H9 (cell line): ENCODE measurements around the gene HCFC1. TPM values are rescaled to one million over a fixed set of nuclear protein-coding genes. Genes with fewer than 3 reads are reported as not detected.
A peak's percentile ranks its signal among the peaks of the same experiment; 100 is the strongest.

Source experiments
- DNase-seq: peaks from one replicate; pipeline ENCODE4 v3.0.0-alpha.2; 2017
- H2AFZ ChIP-seq: one replicate; pipeline ENCODE4 v1.6.1; 2013; ENCODE audit warnings: mild to moderate bottlenecking, low read length, control low read depth, moderate library complexity
- H2AK5ac ChIP-seq: 2 replicates; pipeline ENCODE4 v1.6.1; 2013; ENCODE audit warnings: low read length, control low read depth, mixed read lengths; ENCODE audit not compliant: insufficient read length
- H2BK120ac ChIP-seq: one replicate; pipeline ENCODE4 v1.6.1; 2013; ENCODE audit warnings: low read depth, mild to moderate bottlenecking, low read length, control low read depth, inconsistent platforms; ENCODE audit not compliant: poor library complexity, severe bottlenecking
- H2BK12ac ChIP-seq: 2 replicates; pipeline ENCODE4 v1.6.1; 2013; ENCODE audit warnings: low read length, control low read depth, mixed read lengths, low read depth; ENCODE audit not compliant: insufficient read length
- H2BK15ac ChIP-seq: 2 replicates; pipeline ENCODE4 v1.6.1; 2013; ENCODE audit warnings: low read depth, low read length, control low read depth
- H2BK20ac ChIP-seq: one replicate; pipeline ENCODE4 v1.6.1; 2013; ENCODE audit warnings: low read depth, mild to moderate bottlenecking, low read length, control low read depth, inconsistent platforms; ENCODE audit not compliant: poor library complexity, severe bottlenecking
- H2BK5ac ChIP-seq: 2 replicates; pipeline ENCODE4 v1.6.1; 2013; ENCODE audit warnings: low read length, control low read depth, mixed read lengths; ENCODE audit not compliant: insufficient read length
- H3K14ac ChIP-seq: 2 replicates; pipeline ENCODE4 v1.6.1; 2013; ENCODE audit warnings: low read length, control low read depth; ENCODE audit not compliant: insufficient read depth
- H3K18ac ChIP-seq: 2 replicates; pipeline ENCODE4 v1.6.1; 2013; ENCODE audit warnings: low read depth, mild to moderate bottlenecking, mixed read lengths, low read length, control low read depth; ENCODE audit not compliant: insufficient read length
- H3K23ac ChIP-seq: 2 replicates; pipeline ENCODE4 v1.6.1; 2013; ENCODE audit warnings: low read length, control low read depth, mixed read lengths, low read depth; ENCODE audit not compliant: insufficient read length
- H3K23me2 ChIP-seq: 2 replicates; pipeline ENCODE4 v1.6.1; 2013; ENCODE audit warnings: low read depth, mild to moderate bottlenecking, mixed read lengths, low read length, control low read depth; ENCODE audit not compliant: insufficient read length, poor library complexity, severe bottlenecking
- H3K27ac ChIP-seq: 2 replicates; pipeline ENCODE4 v1.5.1; 2013; ENCODE audit warnings: low read length, control low read depth, mixed read lengths, low read depth; ENCODE audit not compliant: insufficient read length
- H3K27me3 ChIP-seq: 2 replicates; pipeline ENCODE4 v1.6.1; 2013; ENCODE audit warnings: low read length, control low read depth, inconsistent platforms; ENCODE audit not compliant: insufficient read depth
- H3K4ac ChIP-seq: 2 replicates; pipeline ENCODE4 v1.6.1; 2013; ENCODE audit warnings: low read depth, mild to moderate bottlenecking, control low read depth, inconsistent platforms, low read length, moderate library complexity
- H3K4me1 ChIP-seq: 2 replicates; pipeline ENCODE4 v1.6.1; 2013; ENCODE audit warnings: low read length, control low read depth, inconsistent platforms; ENCODE audit not compliant: insufficient read depth
- H3K4me2 ChIP-seq: 2 replicates; pipeline ENCODE4 v1.6.1; 2013; ENCODE audit warnings: low read length, control low read depth, mixed read lengths; ENCODE audit not compliant: insufficient read length, insufficient read depth
- H3K56ac ChIP-seq: 2 replicates; pipeline ENCODE4 v1.6.1; 2013; ENCODE audit warnings: low read depth, mild to moderate bottlenecking, mixed read lengths, low read length, control low read depth; ENCODE audit not compliant: insufficient read length
- H3K79me1 ChIP-seq: 2 replicates; pipeline ENCODE4 v1.6.1; 2013; ENCODE audit warnings: low read depth, mild to moderate bottlenecking, moderate library complexity, low read length, control low read depth, inconsistent platforms; ENCODE audit not compliant: insufficient read depth, poor library complexity, severe bottlenecking
- H3K79me2 ChIP-seq: 2 replicates; pipeline ENCODE4 v1.6.1; 2013; ENCODE audit warnings: low read length, control low read depth, inconsistent platforms; ENCODE audit not compliant: insufficient read depth
- H3K9ac ChIP-seq: 2 replicates; pipeline ENCODE4 v1.6.1; 2013; ENCODE audit warnings: low read length, control low read depth, mixed read lengths; ENCODE audit not compliant: insufficient read length; ENCODE audit errors: extremely low read depth
- H3K9me3 ChIP-seq: one replicate; pipeline ENCODE4 v1.6.1; 2013; ENCODE audit warnings: low read depth, low read length, inconsistent platforms; ENCODE audit not compliant: control insufficient read depth
- H3T11ph ChIP-seq: one replicate; pipeline ENCODE4 v1.6.1; 2013; ENCODE audit warnings: mild to moderate bottlenecking, low read length, control low read depth, inconsistent platforms
- H4K20me1 ChIP-seq: one replicate; pipeline ENCODE4 v1.6.1; 2013; ENCODE audit not compliant: control insufficient read depth, insufficient read length, insufficient read depth
- H4K5ac ChIP-seq: 2 replicates; pipeline ENCODE4 v1.6.1; 2013; ENCODE audit warnings: low read depth, mild to moderate bottlenecking, mixed read lengths, low read length, control low read depth; ENCODE audit not compliant: insufficient read length
- H4K8ac ChIP-seq: replicated peaks from 2 replicates; pipeline ENCODE4 v1.6.1; 2013; ENCODE audit warnings: low read length, control low read depth, mixed read lengths, low read depth; ENCODE audit not compliant: insufficient read length
- H4K91ac ChIP-seq: 2 replicates; pipeline ENCODE4 v1.6.1; 2013; ENCODE audit warnings: low read depth, mild to moderate bottlenecking, moderate library complexity, mixed read lengths, low read length, control low read depth; ENCODE audit not compliant: insufficient read length
- H3K27ac Mint-ChIP-seq, 3 experiments: 2 replicates in 2 of 3; 3 replicates in 1 of 3; pipeline ENCODE4 v1.8.0; 2020 to 2021; ENCODE audit warnings: mixed read lengths in 3 of 3, mild to moderate bottlenecking in 1 of 3, moderate library complexity in 1 of 3
- H3K27me3 Mint-ChIP-seq: 2 replicates; pipeline ENCODE4 v1.8.0; 2021; ENCODE audit warnings: low read depth, mild to moderate bottlenecking, moderate library complexity, mixed read lengths
- H3K36me3 Mint-ChIP-seq, 3 experiments: 2 replicates in 2 of 3; 3 replicates in 1 of 3; pipeline ENCODE4 v1.8.0; 2020 to 2021; ENCODE audit warnings: low read depth in 3 of 3, mixed read lengths in 3 of 3; ENCODE audit not compliant: insufficient read depth in 1 of 3
- H3K4me1 Mint-ChIP-seq, 2 experiments: 2 replicates each; pipeline ENCODE4 v1.8.0; 2020; ENCODE audit warnings: mixed read lengths in 2 of 2
- H3K4me3 Mint-ChIP-seq, 2 experiments: 2 replicates in 1 of 2; 3 replicates in 1 of 2; pipeline ENCODE4 v1.8.0; 2020 to 2021; ENCODE audit warnings: mild to moderate bottlenecking in 2 of 2, mixed read lengths in 2 of 2, moderate library complexity in 1 of 2
- H3K9me3 Mint-ChIP-seq, 2 experiments: 2 replicates in 1 of 2; 3 replicates in 1 of 2; pipeline ENCODE4 v1.8.0; 2020; ENCODE audit warnings: mild to moderate bottlenecking in 2 of 2, mixed read lengths in 2 of 2, moderate library complexity in 1 of 2
- WGBS: extraction: QIAGEN DNeasy Blood & Tissue Kit; methylation state at CpG from one replicate; pipeline ENCODE4 v1.1.7; 2013; ENCODE audit warnings: missing lambda C conversion rate, low lambda C conversion rate, mixed read lengths; ENCODE audit not compliant: insufficient read length; ENCODE audit errors: extremely low coverage; 5-methylcytosine and 5-hydroxymethylcytosine counted together
- total RNA-seq: library from RNA; stranded (reverse); gene quantifications from 2 replicates; pipeline ENCODE4 v1.2.1, GENCODE V29; 2021
- TF ChIP-seq, protein P1 (sequence below): fragments of 200-600 bp; sonication (generic); conservative IDR thresholded peaks from 3 replicates; pipeline ENCODE4 v1.8.0; 2021; ENCODE audit warnings: antibody characterized with exemption, mild to moderate bottlenecking

Gene HCFC1
- total RNA-seq, 1 experiment from 2014 or later: 144 TPM

DNA sequence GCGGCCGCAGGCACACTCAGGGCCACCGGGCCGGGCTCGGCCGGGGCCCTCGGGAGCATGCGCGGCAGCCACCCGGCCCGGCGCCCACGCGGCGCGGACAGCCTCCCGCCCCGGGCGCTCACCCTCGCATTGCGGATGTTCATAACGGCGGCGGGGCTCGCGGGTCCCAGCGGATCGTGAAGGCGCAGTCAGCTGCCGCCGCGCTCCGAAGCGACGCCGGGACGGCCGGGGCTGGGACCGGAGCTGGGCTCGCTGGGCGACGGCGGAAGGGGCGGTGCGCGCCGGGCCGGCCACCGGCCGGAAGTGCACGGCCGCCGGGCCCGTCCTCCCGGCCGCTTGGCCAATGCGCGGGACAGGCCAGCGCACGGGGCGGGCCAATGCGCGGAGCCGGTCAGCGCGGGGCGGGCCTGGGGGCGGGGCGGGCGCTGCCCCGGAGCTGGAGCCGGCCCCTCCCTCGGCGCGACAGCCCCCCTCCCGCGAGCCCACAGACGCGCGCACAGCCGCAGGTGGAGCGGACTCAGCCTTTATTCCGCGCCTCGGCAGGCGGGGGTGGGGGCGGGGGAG lies 36.8 kb downstream of the HCFC1 start, which contains the start of gene NAA10:
NAA10 (minus strand) TSS at position 276 of the 564 bp plus-strand sequence; CDS start at position 143, 133 bp downstream.
- Histone ChIP-seq H3T11ph (no peak within 1 kb of the TSS), H3K18ac (peak within 1 kb of the TSS; percentile 15), H2BK12ac (no peak within 1 kb of the TSS), H3K79me1 (no peaks in the 10 kb centered on the region), H2BK5ac (no peak within 1 kb of the TSS), H2BK120ac (no peak within 1 kb of the TSS), H2BK20ac (no peak within 1 kb of the TSS), H4K91ac (no peak within 1 kb of the TSS), H3K4me1 (no peaks in the 10 kb centered on the region), H3K9ac (peak within 1 kb of the TSS; percentile 76), H3K4me2 (peak within 1 kb of the TSS; percentile 66), H2AFZ (no peak within 1 kb of the TSS), H3K56ac (no peak within 1 kb of the TSS), H3K79me2 (no peaks in the 10 kb centered on the region; the same call in 1 of the 2 replicates), H3K9me3 (peaks cover 26% of the 10 kb centered on the region), H3K23ac (no peak within 1 kb of the TSS), H2BK15ac (no peak within 1 kb of the TSS), H4K8ac (no peak within 1 kb of the TSS), H3K27me3 (no peaks in the 10 kb centered on the region), H3K27ac (no peak within 1 kb of the TSS), H3K23me2 (peaks cover 7% of the 10 kb centered on the region), H4K20me1 (no peaks in the 10 kb centered on the region), H3K4ac (no peak within 1 kb of the TSS), H3K14ac (peak within 1 kb of the TSS; percentile 69), H4K5ac (no peak within 1 kb of the TSS), H2AK5ac (no peak within 1 kb of the TSS)
- Mint-ChIP-seq H3K4me3 (peak within 1 kb of the TSS; percentile 82 to 89), H3K4me1 (peaks cover 6 to 18% of the 10 kb centered on the region in 2 experiments; a peak in 3 of 4 replicates), H3K27me3 (no peaks in the 10 kb centered on the region), H3K9me3 (peaks cover 63 to 69% of the 10 kb centered on the region in 2 experiments), H3K36me3 (peaks cover 25 to 44% (median 25%) of the 10 kb centered on the region in 3 experiments), H3K27ac (no peak within 1 kb of the TSS; a peak in 1 of 7 replicates)
- TF ChIP-seq, protein P1, sequence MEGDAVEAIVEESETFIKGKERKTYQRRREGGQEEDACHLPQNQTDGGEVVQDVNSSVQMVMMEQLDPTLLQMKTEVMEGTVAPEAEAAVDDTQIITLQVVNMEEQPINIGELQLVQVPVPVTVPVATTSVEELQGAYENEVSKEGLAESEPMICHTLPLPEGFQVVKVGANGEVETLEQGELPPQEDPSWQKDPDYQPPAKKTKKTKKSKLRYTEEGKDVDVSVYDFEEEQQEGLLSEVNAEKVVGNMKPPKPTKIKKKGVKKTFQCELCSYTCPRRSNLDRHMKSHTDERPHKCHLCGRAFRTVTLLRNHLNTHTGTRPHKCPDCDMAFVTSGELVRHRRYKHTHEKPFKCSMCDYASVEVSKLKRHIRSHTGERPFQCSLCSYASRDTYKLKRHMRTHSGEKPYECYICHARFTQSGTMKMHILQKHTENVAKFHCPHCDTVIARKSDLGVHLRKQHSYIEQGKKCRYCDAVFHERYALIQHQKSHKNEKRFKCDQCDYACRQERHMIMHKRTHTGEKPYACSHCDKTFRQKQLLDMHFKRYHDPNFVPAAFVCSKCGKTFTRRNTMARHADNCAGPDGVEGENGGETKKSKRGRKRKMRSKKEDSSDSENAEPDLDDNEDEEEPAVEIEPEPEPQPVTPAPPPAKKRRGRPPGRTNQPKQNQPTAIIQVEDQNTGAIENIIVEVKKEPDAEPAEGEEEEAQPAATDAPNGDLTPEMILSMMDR: no peak
- no CpG with 5 or more reads among the region's 87 CpGs for WGBS
- peak; percentile 69 for DNase-seq
